Hepatocyte (in vitro differentiated cells): ENCODE measurements around the gene MACF1. TPM values are rescaled to one million over a fixed set of nuclear protein-coding genes. Genes with fewer than 3 reads are reported as not detected.
A peak's percentile ranks its signal among the peaks of the same experiment; 100 is the strongest.

Source experiments
- DNase-seq: peaks from one replicate; pipeline ENCODE4 v3.0.0-alpha.2; 2016; ENCODE audit warnings: low spot score
- H2AFZ ChIP-seq: fragments of 200-600 bp; sonication (generic); 2 replicates; pipeline ENCODE4 v1.6.0; 2016; ENCODE audit warnings: antibody characterized with exemption, mild to moderate bottlenecking
- H3K27ac ChIP-seq: fragments of 200-600 bp; sonication (generic); 2 replicates; pipeline ENCODE4 v1.5.1; 2016; ENCODE audit warnings: mild to moderate bottlenecking
- H3K27me3 ChIP-seq: fragments of 200-600 bp; sonication (generic); 2 replicates; pipeline ENCODE4 v1.6.1; 2016
- H3K36me3 ChIP-seq: fragments of 200-600 bp; sonication (generic); replicated peaks from 2 replicates; pipeline ENCODE4 v1.5.1; 2016; ENCODE audit warnings: low read depth; ENCODE audit not compliant: insufficient read depth
- H3K4me1 ChIP-seq: fragments of 200-600 bp; sonication (generic); 2 replicates; pipeline ENCODE4 v1.5.1; 2016; ENCODE audit warnings: mild to moderate bottlenecking, moderate library complexity; ENCODE audit not compliant: insufficient read depth
- H3K4me2 ChIP-seq: fragments of 200-600 bp; sonication (generic); 2 replicates; pipeline ENCODE4 v1.6.0; 2016
- H3K4me3 ChIP-seq: fragments of 200-600 bp; sonication (generic); 2 replicates; pipeline ENCODE4 v1.5.1; 2016; ENCODE audit warnings: mild to moderate bottlenecking
- H3K79me2 ChIP-seq: fragments of 200-600 bp; sonication (generic); 2 replicates; pipeline ENCODE4 v1.6.0; 2017; ENCODE audit warnings: mild to moderate bottlenecking
- H3K9me2 ChIP-seq: fragments of 200-600 bp; sonication (generic); replicated peaks from 2 replicates; pipeline ENCODE4 v1.6.0; 2017; ENCODE audit warnings: mild to moderate bottlenecking; ENCODE audit not compliant: insufficient read depth
- H3K9me3 ChIP-seq: fragments of 200-600 bp; sonication (generic); 2 replicates; pipeline ENCODE4 v1.5.1; 2016; ENCODE audit warnings: low read depth, mild to moderate bottlenecking
- H4K20me1 ChIP-seq: fragments of 200-600 bp; sonication (generic); 2 replicates; pipeline ENCODE4 v1.6.0; 2016; ENCODE audit warnings: mild to moderate bottlenecking; ENCODE audit not compliant: insufficient read depth, poor library complexity, severe bottlenecking
- EZH2 ChIP-seq: fragments of 200-600 bp; sonication (generic); IDR thresholded peaks from 2 replicates; pipeline ENCODE4 v1.6.1; 2016; ENCODE audit warnings: antibody characterized with exemption, mild to moderate bottlenecking, borderline replicate concordance
- EZH2phosphoT487 ChIP-seq: fragments of 200-600 bp; sonication (generic); IDR thresholded peaks from one replicate; pipeline ENCODE4 v1.6.1; 2018; ENCODE audit warnings: antibody characterized with exemption, mild to moderate bottlenecking, low read depth, moderate library complexity; ENCODE audit not compliant: unreplicated experiment, severe bottlenecking
- WGBS: methylation state at CpG from one replicate; pipeline ENCODE4 v1.1.6; 2016; ENCODE audit warnings: low lambda C conversion rate; ENCODE audit errors: missing lambda C conversion rate; 5-methylcytosine and 5-hydroxymethylcytosine counted together
- polyA plus RNA-seq: library from polyadenylated mRNA; unstranded; fragments of >200 nt; fragmentation: Nextera tagmentation; extraction: Ambion mirVana; gene quantifications from 2 replicates; pipeline ENCODE4 v1.2.1, GENCODE V29; 2016
- total RNA-seq: library from RNA; depleted of rRNA; stranded (reverse); fragments of >200 nt; gene quantifications from 2 replicates; pipeline ENCODE4 v1.2.3, GENCODE V29; 2014
- TF ChIP-seq, protein P1 (sequence below): fragments of 200-600 bp; sonication (generic); IDR thresholded peaks from 2 replicates; pipeline ENCODE4 v1.5.1; 2016; ENCODE audit warnings: antibody characterized with exemption, mild to moderate bottlenecking; ENCODE audit not compliant: poor library complexity

MACF1 gene
- total and polyA plus RNA-seq, 2 experiments from 2014 or later, result 47.1 to 136 TPM

DNA sequence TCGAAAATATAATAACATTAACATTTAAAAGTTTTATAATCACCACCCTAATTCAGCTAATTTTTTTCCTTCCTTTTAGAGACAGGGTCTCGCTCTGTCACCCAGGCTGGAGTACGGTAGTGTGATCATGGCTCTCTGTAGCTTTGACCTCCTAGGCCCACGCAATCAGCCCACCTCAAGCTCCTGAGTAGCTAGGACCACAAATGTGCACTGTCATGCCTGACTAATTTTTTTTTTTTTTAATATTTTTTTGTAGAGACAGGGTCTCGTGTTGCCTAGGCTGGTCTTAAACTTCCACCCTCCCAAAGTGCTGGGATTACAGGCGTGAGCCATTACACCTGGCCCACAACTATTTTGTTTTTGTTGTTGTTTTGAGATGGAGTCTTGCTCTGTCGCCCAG is 172.2 kb downstream of the MACF1 start:
- Histone ChIP-seq H3K9me2 (no peaks in the 10 kb centered on the region), H2AFZ (no peak overlapping the region), H3K27me3 (no peaks in the 10 kb centered on the region), H3K4me3 (no peak overlapping the region), H3K4me2 (no peak overlapping the region), H3K9me3 (no peaks in the 10 kb centered on the region), H4K20me1 (no peaks in the 10 kb centered on the region), H3K27ac (no peak overlapping the region), H3K79me2 (no peaks in the 10 kb centered on the region), H3K4me1 (no peaks in the 10 kb centered on the region), H3K36me3 (no peaks in the 10 kb centered on the region)
- TF ChIP-seq EZH2, result no peak
- TF ChIP-seq EZH2phosphoT487, result no peak
- TF ChIP-seq, protein P1, sequence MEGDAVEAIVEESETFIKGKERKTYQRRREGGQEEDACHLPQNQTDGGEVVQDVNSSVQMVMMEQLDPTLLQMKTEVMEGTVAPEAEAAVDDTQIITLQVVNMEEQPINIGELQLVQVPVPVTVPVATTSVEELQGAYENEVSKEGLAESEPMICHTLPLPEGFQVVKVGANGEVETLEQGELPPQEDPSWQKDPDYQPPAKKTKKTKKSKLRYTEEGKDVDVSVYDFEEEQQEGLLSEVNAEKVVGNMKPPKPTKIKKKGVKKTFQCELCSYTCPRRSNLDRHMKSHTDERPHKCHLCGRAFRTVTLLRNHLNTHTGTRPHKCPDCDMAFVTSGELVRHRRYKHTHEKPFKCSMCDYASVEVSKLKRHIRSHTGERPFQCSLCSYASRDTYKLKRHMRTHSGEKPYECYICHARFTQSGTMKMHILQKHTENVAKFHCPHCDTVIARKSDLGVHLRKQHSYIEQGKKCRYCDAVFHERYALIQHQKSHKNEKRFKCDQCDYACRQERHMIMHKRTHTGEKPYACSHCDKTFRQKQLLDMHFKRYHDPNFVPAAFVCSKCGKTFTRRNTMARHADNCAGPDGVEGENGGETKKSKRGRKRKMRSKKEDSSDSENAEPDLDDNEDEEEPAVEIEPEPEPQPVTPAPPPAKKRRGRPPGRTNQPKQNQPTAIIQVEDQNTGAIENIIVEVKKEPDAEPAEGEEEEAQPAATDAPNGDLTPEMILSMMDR, result no peak
- DNase-seq, result no peak
- over 99% methylated on average over 7 of the region's 7 CpGs for WGBS

DNA sequence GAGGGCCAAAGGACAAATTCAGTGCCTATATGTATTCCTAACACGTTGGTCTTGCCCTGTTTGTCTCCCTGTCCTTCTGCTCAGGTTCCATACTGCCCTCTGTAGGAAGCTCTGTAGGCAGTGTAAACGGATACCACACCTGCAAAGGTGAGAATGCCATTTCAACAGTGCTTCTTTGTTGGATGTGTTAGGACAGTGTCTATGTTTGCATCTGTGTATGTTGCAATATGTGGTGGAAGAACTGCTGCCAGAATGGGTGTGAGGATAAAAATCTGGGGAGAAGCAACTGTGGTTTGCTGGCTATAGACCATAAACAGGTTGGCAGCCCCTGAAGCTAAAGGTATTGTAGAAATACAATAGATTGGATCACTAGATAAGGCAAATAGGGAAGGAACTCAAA is 173.9 kb downstream of the MACF1 start:
- Histone ChIP-seq H3K4me3 (no peak overlapping the region), H3K36me3 (no peaks in the 10 kb centered on the region), H3K27ac (no peak overlapping the region), H3K4me2 (no peak overlapping the region), H3K9me3 (no peaks in the 10 kb centered on the region), H4K20me1 (no peaks in the 10 kb centered on the region), H3K27me3 (no peaks in the 10 kb centered on the region), H3K4me1 (no peaks in the 10 kb centered on the region), H3K9me2 (no peaks in the 10 kb centered on the region), H2AFZ (no peak overlapping the region), H3K79me2 (no peaks in the 10 kb centered on the region)
- no peak for TF ChIP-seq EZH2phosphoT487
- TF ChIP-seq, protein P1, result peak; percentile 55
- WGBS, result 15% methylated on average over 2 of the region's 2 CpGs
- DNase-seq, result peak; percentile 63

DNA sequence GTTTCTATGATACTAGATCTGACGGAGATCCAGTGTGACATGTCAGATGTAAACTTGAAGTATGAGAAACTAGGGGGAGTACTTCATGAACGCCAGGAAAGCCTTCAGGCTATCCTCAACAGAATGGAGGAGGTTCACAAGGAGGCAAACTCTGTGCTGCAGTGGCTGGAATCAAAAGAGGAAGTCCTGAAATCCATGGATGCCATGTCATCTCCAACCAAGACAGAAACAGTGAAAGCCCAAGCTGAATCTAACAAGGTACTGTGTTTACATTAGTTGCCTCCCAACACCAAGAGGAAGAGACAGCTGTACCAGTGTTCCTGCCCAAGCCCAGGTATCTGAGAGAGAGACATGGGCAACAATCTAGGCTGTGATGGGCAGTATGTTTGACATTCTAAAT is 174.7 kb downstream of the MACF1 start:
- Histone ChIP-seq H4K20me1 (no peaks in the 10 kb centered on the region), H3K9me3 (no peaks in the 10 kb centered on the region), H3K4me3 (no peak overlapping the region), H2AFZ (no peak overlapping the region), H3K27ac (no peak overlapping the region), H3K79me2 (no peaks in the 10 kb centered on the region), H3K9me2 (no peaks in the 10 kb centered on the region), H3K4me1 (no peaks in the 10 kb centered on the region), H3K4me2 (no peak overlapping the region), H3K36me3 (no peaks in the 10 kb centered on the region), H3K27me3 (no peaks in the 10 kb centered on the region)
- WGBS, result 89% methylated on average over 2 of the region's 2 CpGs
- TF ChIP-seq, protein P1, result no peak
- TF ChIP-seq EZH2phosphoT487, result no peak
- TF ChIP-seq EZH2, result no peak
- no peak for DNase-seq

DNA sequence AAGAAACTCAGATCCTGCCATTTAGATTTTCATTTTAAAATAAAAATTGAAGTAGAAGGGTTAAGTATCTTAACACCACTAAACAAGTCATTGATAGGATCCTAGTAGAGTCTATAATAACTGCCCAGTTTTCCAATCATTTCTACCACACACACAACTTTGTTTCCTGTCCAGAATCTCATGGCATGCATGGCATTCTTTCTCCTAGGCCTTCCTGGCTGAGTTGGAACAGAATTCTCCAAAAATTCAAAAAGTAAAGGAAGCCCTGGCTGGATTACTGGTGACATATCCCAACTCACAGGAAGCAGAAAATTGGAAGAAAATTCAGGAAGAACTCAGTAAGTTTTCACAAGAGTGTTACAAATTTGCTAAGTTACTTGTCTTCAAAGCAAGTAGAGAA is 175.5 kb downstream of the MACF1 start:
- Histone ChIP-seq H3K9me3 (no peaks in the 10 kb centered on the region), H2AFZ (no peak overlapping the region), H3K4me2 (no peak overlapping the region), H3K4me1 (no peaks in the 10 kb centered on the region), H4K20me1 (no peaks in the 10 kb centered on the region), H3K27ac (no peak overlapping the region), H3K4me3 (no peak overlapping the region), H3K9me2 (no peaks in the 10 kb centered on the region), H3K79me2 (no peaks in the 10 kb centered on the region), H3K27me3 (no peaks in the 10 kb centered on the region), H3K36me3 (no peaks in the 10 kb centered on the region)
- TF ChIP-seq EZH2 (no peak), EZH2phosphoT487 (no peak)
- TF ChIP-seq, protein P1, result no peak
- DNase-seq, result no peak
